IMR-90 (cell line): Measurements from ENCODE around the gene ZNF292. TPM values are rescaled to one million over a fixed set of nuclear protein-coding genes. Genes with fewer than 3 reads are reported as not detected.

Experiments
- ATAC-seq: fragments of 200-7000 bp; cut with Tn5 transposase; 2 replicates; pipeline ENCODE4 v1.9.1; 2020; ENCODE audit warnings: low read depth, mild to moderate bottlenecking, moderate library complexity
- BruUV-seq: library from RNA; stranded (reverse); fragments of 400-500 nt; replicated peaks from 2 replicates; lab custom pipeline; 2021; lab: Mats Ljungman, UMichigan
- CTCF ChIA-PET: fragments of 300-600 bp; formaldehyde crosslinking; extraction: SDS; loops from one replicate; lab custom pipeline; 2021; ENCODE audit warnings: antibody characterized with exemption; lab: Yijun Ruan, JAX
- POLR2A ChIA-PET: fragments of 300-600 bp; sonication (Branson Sonifier 250); formaldehyde crosslinking; loops from one replicate; lab custom pipeline; 2022; ENCODE audit warnings: antibody characterized with exemption; ENCODE audit not compliant: unreplicated experiment; lab: Charles Lee
- DNase-seq: peaks from one replicate; pipeline ENCODE4 v3.0.0; 2013
- H2AFZ ChIP-seq: replicated peaks from 2 replicates; pipeline ENCODE3; 2013; ENCODE audit warnings: low read length, mild to moderate bottlenecking; ENCODE audit not compliant: poor library complexity
- H2AK5ac ChIP-seq: 2 replicates; pipeline ENCODE4 v1.6.1; 2013; ENCODE audit warnings: low read depth, low read length, inconsistent platforms
- H2AK9ac ChIP-seq: replicated peaks from 2 replicates; pipeline ENCODE3; 2013; ENCODE audit warnings: mild to moderate bottlenecking, low read depth, low read length, moderate library complexity; ENCODE audit not compliant: poor library complexity
- H2BK120ac ChIP-seq: 2 replicates; pipeline ENCODE4 v1.6.1; 2013; ENCODE audit warnings: low read depth, low read length, inconsistent platforms
- H2BK15ac ChIP-seq: 3 replicates; pipeline ENCODE4 v1.6.1; 2013; ENCODE audit warnings: low read depth, low read length, inconsistent platforms
- H2BK20ac ChIP-seq: 2 replicates; pipeline ENCODE4 v1.6.1; 2013; ENCODE audit warnings: low read depth, mild to moderate bottlenecking, inconsistent platforms, low read length, moderate library complexity
- H2BK5ac ChIP-seq: 2 replicates; pipeline ENCODE4 v1.6.1; 2013; ENCODE audit warnings: mild to moderate bottlenecking, low read depth, low read length, inconsistent platforms; ENCODE audit not compliant: poor library complexity, severe bottlenecking
- H3K14ac ChIP-seq: replicated peaks from 2 replicates; pipeline ENCODE4 v1.6.1; 2013; ENCODE audit warnings: low read depth, low read length, inconsistent platforms
- H3K18ac ChIP-seq: 2 replicates; pipeline ENCODE4 v1.6.1; 2013; ENCODE audit warnings: low read depth, low read length, control low read depth
- H3K23ac ChIP-seq: 2 replicates; pipeline ENCODE4 v1.6.1; 2013; ENCODE audit warnings: low read depth, low read length, inconsistent platforms
- H3K27ac ChIP-seq: 2 replicates; pipeline ENCODE4 v1.5.1; 2013; ENCODE audit warnings: mild to moderate bottlenecking, control low read depth, low read length; ENCODE audit not compliant: insufficient read depth
- H3K27me3 ChIP-seq: 2 replicates; pipeline ENCODE4 v1.6.1; 2013; ENCODE audit warnings: low read length; ENCODE audit not compliant: control insufficient read depth, insufficient read depth
- H3K36me3 ChIP-seq: 2 replicates; pipeline ENCODE4 v1.6.1; 2013; ENCODE audit warnings: low read length, mixed read lengths; ENCODE audit not compliant: control insufficient read depth, insufficient read depth
- H3K4ac ChIP-seq: 2 replicates; pipeline ENCODE4 v1.6.1; 2013; ENCODE audit warnings: low read depth, low read length, inconsistent platforms
- H3K4me1 ChIP-seq: 2 replicates; pipeline ENCODE4 v1.6.1; 2013; ENCODE audit warnings: low read length, mixed read lengths; ENCODE audit not compliant: control insufficient read depth, insufficient read depth
- H3K4me2 ChIP-seq: 2 replicates; pipeline ENCODE4 v1.6.1; 2013; ENCODE audit warnings: low read depth, mild to moderate bottlenecking, control low read depth, low read length, moderate library complexity
- H3K4me3 ChIP-seq: 2 replicates; pipeline ENCODE4 v1.5.1; 2013; ENCODE audit warnings: low read depth, mild to moderate bottlenecking, control low read depth, low read length, moderate library complexity; ENCODE audit not compliant: insufficient read depth
- H3K56ac ChIP-seq: 2 replicates; pipeline ENCODE4 v1.6.1; 2013; ENCODE audit warnings: low read length, inconsistent platforms; ENCODE audit not compliant: insufficient read depth; ENCODE audit errors: extremely low read depth
- H3K79me1 ChIP-seq, 2 experiments: 2 replicates each; pipeline ENCODE4 v1.6.1; 2013; ENCODE audit warnings: low read length in 2 of 2, inconsistent platforms in 1 of 2, low read depth in 1 of 2
- H3K9ac ChIP-seq: 2 replicates; pipeline ENCODE4 v1.6.1; 2013; ENCODE audit warnings: low read depth, low read length, control low read depth
- H3K9me1 ChIP-seq: 2 replicates; pipeline ENCODE4 v1.6.1; 2013; ENCODE audit warnings: low read length, inconsistent platforms; ENCODE audit not compliant: insufficient read depth
- H3K9me3 ChIP-seq: 2 replicates; pipeline ENCODE4 v1.6.1; 2013; ENCODE audit warnings: low read length; ENCODE audit not compliant: control insufficient read depth, insufficient read depth
- H4K20me1 ChIP-seq: 2 replicates; pipeline ENCODE4 v1.6.1; 2013; ENCODE audit warnings: low read length, inconsistent platforms; ENCODE audit not compliant: insufficient read depth
- H4K5ac ChIP-seq: 2 replicates; pipeline ENCODE4 v1.6.1; 2013; ENCODE audit warnings: mild to moderate bottlenecking, low read depth, low read length, control low read depth
- H4K8ac ChIP-seq, 2 experiments: 2 replicates each; pipeline ENCODE4 v1.6.1; 2013; ENCODE audit warnings: low read depth in 2 of 2, low read length in 2 of 2, control low read depth in 1 of 2, inconsistent platforms in 1 of 2
- H4K91ac ChIP-seq: 2 replicates; pipeline ENCODE4 v1.6.1; 2013; ENCODE audit warnings: low read depth, low read length, inconsistent platforms; ENCODE audit not compliant: insufficient read depth
- CHD1 ChIP-seq: IDR thresholded peaks from 2 replicates; pipeline ENCODE4 v1.6.1; 2012; ENCODE audit warnings: low read depth, low read length, improper control_type of control experiment
- FOS ChIP-seq: fragments of 150-350 bp; IDR thresholded peaks from 2 replicates; pipeline ENCODE4 v1.6.1; 2016; ENCODE audit warnings: low read depth, low read length
- NFE2L2 ChIP-seq: fragments of 150-350 bp; IDR thresholded peaks from 2 replicates; pipeline ENCODE4 v1.6.1; 2016; ENCODE audit warnings: low read depth, mild to moderate bottlenecking, low read length
- WGBS, 2 experiments: methylation state at CpG; one replicate each; pipeline versions ENCODE4 v1.1.5 to v1.1.7; 2013; ENCODE audit warnings: missing lambda C conversion rate in 2 of 2; ENCODE audit not compliant: insufficient read length in 1 of 2; ENCODE audit errors: extremely low coverage in 2 of 2; 5-methylcytosine and 5-hydroxymethylcytosine counted together
- dilution Hi-C: fragments of 300-500 bp; cut with HindIII; formaldehyde crosslinking; loops from one replicate; pipeline ENCODE4 v1.14.3; 2018; ENCODE audit warnings: low sequenced_read_pairs; ENCODE audit not compliant: unreplicated experiment
- in situ Hi-C: fragments of 300-500 bp; cut with MboI; formaldehyde crosslinking; loops from 3 replicates; pipeline ENCODE4 v1.14.3; 2019; ENCODE audit warnings: low sequenced_read_pairs, inconsistent platforms, mixed read lengths
- intact Hi-C: fragments of 100-400 bp; cut with micrococcal nuclease; formaldehyde crosslinking; loops from 2 replicates; pipeline ENCODE4 v1.10.0; 2022
- polyA plus RNA-seq, 3 experiments: library from polyadenylated mRNA; depleted of rRNA; stranded (reverse); fragments of >200 nt; gene quantifications; 2 replicates each; pipeline ENCODE4 v1.2.3, GENCODE V29; 2012; ENCODE audit warnings: low replicate concordance in 1 of 3
- total RNA-seq: library from RNA; depleted of rRNA; stranded (reverse); fragments of >200 nt; gene quantifications from 2 replicates; pipeline ENCODE4 v1.2.3, GENCODE V29; 2012
- TF ChIP-seq, protein P1 (sequence below): fragments of 150-350 bp; IDR thresholded peaks from 2 replicates; pipeline ENCODE4 v1.6.1; 2016; ENCODE audit warnings: low read depth, mild to moderate bottlenecking, low read length, moderate library complexity, borderline replicate concordance

The ZNF292 gene
- total and polyA plus RNA-seq, 2 of the 4 experiments (the other 2 are of a cell fraction): 5.5 to 28.3 TPM

DNA sequence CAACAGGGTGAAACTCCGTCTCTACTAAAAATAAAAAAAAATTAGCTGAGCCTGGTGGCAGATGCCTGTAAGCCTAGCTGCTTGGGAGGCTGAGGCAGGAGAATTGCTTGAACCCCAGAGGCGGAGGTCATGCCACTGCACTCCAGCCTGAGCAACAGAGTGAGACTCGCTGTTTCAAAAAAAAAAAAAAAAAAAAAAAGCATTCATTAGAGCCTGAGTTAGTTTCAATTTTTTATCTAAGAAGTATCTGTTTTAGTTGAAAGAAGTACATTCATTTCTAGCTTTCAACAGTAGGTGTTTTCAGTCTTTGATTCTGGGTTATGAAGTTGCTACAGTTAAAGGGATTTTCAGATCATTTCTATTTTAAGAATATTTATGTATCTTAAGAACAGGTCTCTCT, 42.2 kb downstream of the ZNF292 start:
- H3K18ac ChIP-seq: no peak overlapping the region
- no peak overlapping the region for H3K4me3 ChIP-seq
- no peaks in the 10 kb centered on the region for H3K9me3 ChIP-seq
- ChIA-PET POLR2A (interaction anchor here (0.6 kb wide), 1 partner anchor 11 kb away, joined by 8 read pairs; no protein-coding TSS in a partner anchor), CTCF (interaction anchor here (0.7 kb wide), 1 partner anchor 34 kb away, joined by 3 read pairs; no protein-coding TSS in a partner anchor)
- no peak overlapping the region for H2AK5ac ChIP-seq
- no peak overlapping the region for H4K8ac ChIP-seq
- no peak overlapping the region for H3K4me2 ChIP-seq
- intact Hi-C loops (loop anchor here (5.0 kb wide), 1 partner anchor 40 kb away; the partner anchor contains the start of gene ZNF292), dilution Hi-C loops (no loop called here), in situ Hi-C loops (no loop called here)
- no peak overlapping the region for H2BK20ac ChIP-seq
- no peak overlapping the region for H2BK15ac ChIP-seq
- H2BK5ac ChIP-seq: no peak overlapping the region
- no peak overlapping the region for H4K91ac ChIP-seq
- peaks cover 2% of the 10 kb centered on the region; the same call in 1 of the 2 replicates for H3K36me3 ChIP-seq
- no peak overlapping the region for H3K56ac ChIP-seq
- no peak overlapping the region for H2AFZ ChIP-seq
- H3K9me1 ChIP-seq: no peaks in the 10 kb centered on the region
- no CpG with 5 or more reads among the region's 3 CpGs for WGBS, 2 experiments
- no peak overlapping the region for H2AK9ac ChIP-seq
- no peak overlapping the region for H3K9ac ChIP-seq
- BruUV-seq: no TSS peak
- no peak overlapping the region for H3K23ac ChIP-seq
- no peak overlapping the region for H3K27ac ChIP-seq
- no peak for DNase-seq
- no peak overlapping the region for H2BK120ac ChIP-seq
- no peak overlapping the region for H3K14ac ChIP-seq
- H3K27me3 ChIP-seq: no peaks in the 10 kb centered on the region
- no peak overlapping the region for H3K4ac ChIP-seq
- peaks cover 10 to 39% of the 10 kb centered on the region in 2 experiments; a peak in 3 of 4 replicates for H3K79me1 ChIP-seq
- peaks cover 51% of the 10 kb centered on the region for H4K20me1 ChIP-seq
- H3K4me1 ChIP-seq: peaks cover 2% of the 10 kb centered on the region
- H4K5ac ChIP-seq: no peak overlapping the region
- TF ChIP-seq CHD1: no peak
- TF ChIP-seq NFE2L2: no peak
- no peak for TF ChIP-seq FOS
- TF ChIP-seq, protein P1, sequence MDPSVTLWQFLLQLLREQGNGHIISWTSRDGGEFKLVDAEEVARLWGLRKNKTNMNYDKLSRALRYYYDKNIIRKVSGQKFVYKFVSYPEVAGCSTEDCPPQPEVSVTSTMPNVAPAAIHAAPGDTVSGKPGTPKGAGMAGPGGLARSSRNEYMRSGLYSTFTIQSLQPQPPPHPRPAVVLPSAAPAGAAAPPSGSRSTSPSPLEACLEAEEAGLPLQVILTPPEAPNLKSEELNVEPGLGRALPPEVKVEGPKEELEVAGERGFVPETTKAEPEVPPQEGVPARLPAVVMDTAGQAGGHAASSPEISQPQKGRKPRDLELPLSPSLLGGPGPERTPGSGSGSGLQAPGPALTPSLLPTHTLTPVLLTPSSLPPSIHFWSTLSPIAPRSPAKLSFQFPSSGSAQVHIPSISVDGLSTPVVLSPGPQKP: no peak
- no peak for ATAC-seq
